Measurements from ENCODE around the gene CYP3A5. TPM values are rescaled to one million over a fixed set of nuclear protein-coding genes. Genes with fewer than 3 reads are reported as not detected.

CYP3A5 gene
- total and polyA plus RNA-seq, 9 of the 15 experiments (the other 6 are each of a cell fraction or from before 2014, with no cell fraction given) = 0.73 to 2.8 (median 1.5) TPM

GRCh38 chr7:99665312-99666012 lies 14.3 kb downstream of the CYP3A5 start (continued):
- TF ChIP-seq, protein P1, sequence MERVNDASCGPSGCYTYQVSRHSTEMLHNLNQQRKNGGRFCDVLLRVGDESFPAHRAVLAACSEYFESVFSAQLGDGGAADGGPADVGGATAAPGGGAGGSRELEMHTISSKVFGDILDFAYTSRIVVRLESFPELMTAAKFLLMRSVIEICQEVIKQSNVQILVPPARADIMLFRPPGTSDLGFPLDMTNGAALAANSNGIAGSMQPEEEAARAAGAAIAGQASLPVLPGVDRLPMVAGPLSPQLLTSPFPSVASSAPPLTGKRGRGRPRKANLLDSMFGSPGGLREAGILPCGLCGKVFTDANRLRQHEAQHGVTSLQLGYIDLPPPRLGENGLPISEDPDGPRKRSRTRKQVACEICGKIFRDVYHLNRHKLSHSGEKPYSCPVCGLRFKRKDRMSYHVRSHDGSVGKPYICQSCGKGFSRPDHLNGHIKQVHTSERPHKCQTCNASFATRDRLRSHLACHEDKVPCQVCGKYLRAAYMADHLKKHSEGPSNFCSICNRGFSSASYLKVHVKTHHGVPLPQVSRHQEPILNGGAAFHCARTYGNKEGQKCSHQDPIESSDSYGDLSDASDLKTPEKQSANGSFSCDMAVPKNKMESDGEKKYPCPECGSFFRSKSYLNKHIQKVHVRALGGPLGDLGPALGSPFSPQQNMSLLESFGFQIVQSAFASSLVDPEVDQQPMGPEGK (CRISPR knock-in tag; IDR thresholded peaks at IDR 0.05; ENCODE audit: borderline replicate concordance) = no peak
- TF ChIP-seq SNRNP70 (optimal IDR thresholded peaks at IDR 0.05; ENCODE audit: low read depth, low read length) (no peak), NR4A1 (CRISPR knock-in tag; IDR thresholded peaks at IDR 0.05) (0 out of 2 replicates have a peak, but pooled peaks have one; percentile 28), NR4A1 (tag; IDR thresholded peaks at IDR 0.05) (peak; percentile 68), HNRNPUL1 (IDR thresholded peaks at IDR 0.05; ENCODE audit: low read length) (no peak), ZNF121 (CRISPR knock-in tag; conservative IDR thresholded peaks at IDR 0.05) (no peak), HDAC8 (tag; IDR thresholded peaks at IDR 0.05) (no peak), ZNF766 (CRISPR knock-in tag; conservative IDR thresholded peaks at IDR 0.05) (peak; percentile 73), PKNOX1 (IDR thresholded peaks at IDR 0.05) (peak; percentile 48; the same call in 1 of the 2 replicates), MTA1 (IDR thresholded peaks at IDR 0.05; ENCODE audit: borderline replicate concordance) (peak; percentile 89), WHSC1 (IDR thresholded peaks at IDR 0.05; ENCODE audit: low read length) (no peak), MEIS2 (IDR thresholded peaks at IDR 0.05; ENCODE audit: partially characterized antibody) (peak; percentile 88), ZC3H11A (IDR thresholded peaks at IDR 0.05; ENCODE audit: low read depth, low read length) (no peak), PHTF2 (CRISPR knock-in tag; IDR thresholded peaks at IDR 0.05) (no peak), TRIM28 (IDR thresholded peaks at IDR 0.05) (peak; percentile 82), CREM (IDR thresholded peaks at IDR 0.05; ENCODE audit: low read depth) (peak; percentile 83), DLX4 (CRISPR knock-in tag; IDR thresholded peaks at IDR 0.05) (no peak)
- TF ChIP-seq, protein P2, sequence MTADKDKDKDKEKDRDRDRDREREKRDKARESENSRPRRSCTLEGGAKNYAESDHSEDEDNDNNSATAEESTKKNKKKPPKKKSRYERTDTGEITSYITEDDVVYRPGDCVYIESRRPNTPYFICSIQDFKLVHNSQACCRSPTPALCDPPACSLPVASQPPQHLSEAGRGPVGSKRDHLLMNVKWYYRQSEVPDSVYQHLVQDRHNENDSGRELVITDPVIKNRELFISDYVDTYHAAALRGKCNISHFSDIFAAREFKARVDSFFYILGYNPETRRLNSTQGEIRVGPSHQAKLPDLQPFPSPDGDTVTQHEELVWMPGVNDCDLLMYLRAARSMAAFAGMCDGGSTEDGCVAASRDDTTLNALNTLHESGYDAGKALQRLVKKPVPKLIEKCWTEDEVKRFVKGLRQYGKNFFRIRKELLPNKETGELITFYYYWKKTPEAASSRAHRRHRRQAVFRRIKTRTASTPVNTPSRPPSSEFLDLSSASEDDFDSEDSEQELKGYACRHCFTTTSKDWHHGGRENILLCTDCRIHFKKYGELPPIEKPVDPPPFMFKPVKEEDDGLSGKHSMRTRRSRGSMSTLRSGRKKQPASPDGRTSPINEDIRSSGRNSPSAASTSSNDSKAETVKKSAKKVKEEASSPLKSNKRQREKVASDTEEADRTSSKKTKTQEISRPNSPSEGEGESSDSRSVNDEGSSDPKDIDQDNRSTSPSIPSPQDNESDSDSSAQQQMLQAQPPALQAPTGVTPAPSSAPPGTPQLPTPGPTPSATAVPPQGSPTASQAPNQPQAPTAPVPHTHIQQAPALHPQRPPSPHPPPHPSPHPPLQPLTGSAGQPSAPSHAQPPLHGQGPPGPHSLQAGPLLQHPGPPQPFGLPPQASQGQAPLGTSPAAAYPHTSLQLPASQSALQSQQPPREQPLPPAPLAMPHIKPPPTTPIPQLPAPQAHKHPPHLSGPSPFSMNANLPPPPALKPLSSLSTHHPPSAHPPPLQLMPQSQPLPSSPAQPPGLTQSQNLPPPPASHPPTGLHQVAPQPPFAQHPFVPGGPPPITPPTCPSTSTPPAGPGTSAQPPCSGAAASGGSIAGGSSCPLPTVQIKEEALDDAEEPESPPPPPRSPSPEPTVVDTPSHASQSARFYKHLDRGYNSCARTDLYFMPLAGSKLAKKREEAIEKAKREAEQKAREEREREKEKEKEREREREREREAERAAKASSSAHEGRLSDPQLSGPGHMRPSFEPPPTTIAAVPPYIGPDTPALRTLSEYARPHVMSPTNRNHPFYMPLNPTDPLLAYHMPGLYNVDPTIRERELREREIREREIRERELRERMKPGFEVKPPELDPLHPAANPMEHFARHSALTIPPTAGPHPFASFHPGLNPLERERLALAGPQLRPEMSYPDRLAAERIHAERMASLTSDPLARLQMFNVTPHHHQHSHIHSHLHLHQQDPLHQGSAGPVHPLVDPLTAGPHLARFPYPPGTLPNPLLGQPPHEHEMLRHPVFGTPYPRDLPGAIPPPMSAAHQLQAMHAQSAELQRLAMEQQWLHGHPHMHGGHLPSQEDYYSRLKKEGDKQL (CRISPR knock-in tag; IDR thresholded peaks at IDR 0.05; ENCODE audit: borderline replicate concordance) = no peak
- TF ChIP-seq, protein P3, sequence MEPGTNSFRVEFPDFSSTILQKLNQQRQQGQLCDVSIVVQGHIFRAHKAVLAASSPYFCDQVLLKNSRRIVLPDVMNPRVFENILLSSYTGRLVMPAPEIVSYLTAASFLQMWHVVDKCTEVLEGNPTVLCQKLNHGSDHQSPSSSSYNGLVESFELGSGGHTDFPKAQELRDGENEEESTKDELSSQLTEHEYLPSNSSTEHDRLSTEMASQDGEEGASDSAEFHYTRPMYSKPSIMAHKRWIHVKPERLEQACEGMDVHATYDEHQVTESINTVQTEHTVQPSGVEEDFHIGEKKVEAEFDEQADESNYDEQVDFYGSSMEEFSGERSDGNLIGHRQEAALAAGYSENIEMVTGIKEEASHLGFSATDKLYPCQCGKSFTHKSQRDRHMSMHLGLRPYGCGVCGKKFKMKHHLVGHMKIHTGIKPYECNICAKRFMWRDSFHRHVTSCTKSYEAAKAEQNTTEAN (CRISPR knock-in tag; IDR thresholded peaks at IDR 0.05) = no peak

All from K562 (cell line).